ENCODE results near the gene RPLP2.
A peak's percentile ranks its signal among the peaks of the same experiment; 100 is the strongest.

RPLP2 gene

GRCh38 chr11:810040-810567, 337 bp downstream of the RPLP2 start:
- no peak for DNase-seq

DNA sequence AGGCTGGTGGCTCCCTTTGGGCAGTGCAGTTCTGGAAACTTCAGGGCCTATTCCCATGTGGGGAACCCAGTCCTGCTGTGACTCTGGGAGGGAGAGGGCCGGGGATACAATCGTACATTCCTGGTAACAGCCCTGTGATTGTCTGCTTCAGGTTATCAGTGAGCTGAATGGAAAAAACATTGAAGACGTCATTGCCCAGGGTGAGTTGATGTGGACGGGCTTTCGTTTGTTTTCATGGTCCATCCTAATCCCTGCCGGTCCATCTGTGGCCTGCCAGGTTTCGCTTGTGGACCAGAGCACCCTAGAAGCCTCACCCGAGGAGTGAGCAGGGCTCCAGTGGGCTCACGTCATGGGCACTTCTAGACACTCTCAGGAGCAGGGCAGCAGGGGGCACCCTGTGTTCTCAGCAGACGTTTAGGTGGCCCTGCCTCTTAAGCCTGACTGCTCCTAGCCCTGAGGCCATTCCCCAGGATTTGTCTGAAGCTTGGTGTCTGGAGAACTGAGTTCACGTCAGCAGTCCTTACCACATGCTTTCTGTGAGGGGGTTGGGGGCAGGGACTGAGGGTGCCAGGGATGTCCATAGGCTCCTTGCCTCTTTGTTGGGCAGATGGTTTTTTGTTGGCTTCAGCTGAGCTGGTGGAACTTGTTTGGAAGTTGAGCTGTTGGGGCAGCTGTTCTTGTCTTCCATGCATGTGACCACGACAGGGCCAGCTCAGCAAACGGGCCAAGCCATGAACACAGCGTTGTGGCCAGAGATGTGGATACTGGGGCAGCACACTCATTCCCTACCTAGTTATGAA, 1.9 kb downstream of the RPLP2 start:
- no peak for DNase-seq

DNA sequence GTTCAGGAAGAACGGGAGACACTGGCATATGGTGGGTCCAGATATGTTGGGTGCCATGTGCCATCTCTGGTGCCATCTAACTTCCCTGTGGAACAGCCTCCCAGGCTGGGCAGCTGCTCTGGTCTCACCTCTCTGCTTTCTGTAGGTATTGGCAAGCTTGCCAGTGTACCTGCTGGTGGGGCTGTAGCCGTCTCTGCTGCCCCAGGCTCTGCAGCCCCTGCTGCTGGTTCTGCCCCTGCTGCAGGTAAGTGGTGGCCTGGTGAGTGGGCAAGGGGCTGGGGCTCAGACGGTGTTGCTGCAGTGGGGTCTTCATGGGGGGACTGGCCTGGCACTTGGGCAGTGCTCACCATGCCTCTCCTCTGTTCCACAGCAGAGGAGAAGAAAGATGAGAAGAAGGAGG, 2.6 kb downstream of the RPLP2 start:
- DNase-seq, result no peak

GRCh38 chr11:813072-813455, 3.3 kb downstream of the RPLP2 start:
- no peak for DNase-seq

GRCh38 chr11:813456-814096, 3.8 kb downstream of the RPLP2 start:
- no peak for DNase-seq

GRCh38 chr11:815675-816432, 6.1 kb downstream of the RPLP2 start:
- no peak for DNase-seq

DNA sequence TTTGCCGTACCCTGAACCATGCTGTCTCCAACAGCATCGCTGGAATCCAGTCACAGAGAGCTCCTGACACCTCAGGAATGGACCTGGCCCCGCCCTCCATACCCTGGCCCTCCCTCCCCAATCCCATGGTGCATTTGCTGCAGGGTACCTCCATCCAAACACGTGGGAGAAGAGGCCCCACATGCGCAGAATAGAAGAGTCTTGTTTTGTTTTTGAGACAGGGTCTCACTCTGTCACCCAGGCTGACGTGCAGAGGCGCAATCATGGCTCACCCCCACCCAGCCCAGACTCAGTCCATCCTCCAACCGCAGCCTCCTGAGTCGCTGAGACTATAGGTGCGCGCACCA, 6.6 kb downstream of the RPLP2 start:
- no peak for DNase-seq

- no peak for DNase-seq
Measured at GRCh38 chr11:818396-819128, 8.8 kb downstream of the RPLP2 start, which contains the start of gene PNPLA2. TSS of gene PNPLA2 (plus strand) at chr11:818914. CDS start at chr11:819719, 805 bp downstream.

DNA sequence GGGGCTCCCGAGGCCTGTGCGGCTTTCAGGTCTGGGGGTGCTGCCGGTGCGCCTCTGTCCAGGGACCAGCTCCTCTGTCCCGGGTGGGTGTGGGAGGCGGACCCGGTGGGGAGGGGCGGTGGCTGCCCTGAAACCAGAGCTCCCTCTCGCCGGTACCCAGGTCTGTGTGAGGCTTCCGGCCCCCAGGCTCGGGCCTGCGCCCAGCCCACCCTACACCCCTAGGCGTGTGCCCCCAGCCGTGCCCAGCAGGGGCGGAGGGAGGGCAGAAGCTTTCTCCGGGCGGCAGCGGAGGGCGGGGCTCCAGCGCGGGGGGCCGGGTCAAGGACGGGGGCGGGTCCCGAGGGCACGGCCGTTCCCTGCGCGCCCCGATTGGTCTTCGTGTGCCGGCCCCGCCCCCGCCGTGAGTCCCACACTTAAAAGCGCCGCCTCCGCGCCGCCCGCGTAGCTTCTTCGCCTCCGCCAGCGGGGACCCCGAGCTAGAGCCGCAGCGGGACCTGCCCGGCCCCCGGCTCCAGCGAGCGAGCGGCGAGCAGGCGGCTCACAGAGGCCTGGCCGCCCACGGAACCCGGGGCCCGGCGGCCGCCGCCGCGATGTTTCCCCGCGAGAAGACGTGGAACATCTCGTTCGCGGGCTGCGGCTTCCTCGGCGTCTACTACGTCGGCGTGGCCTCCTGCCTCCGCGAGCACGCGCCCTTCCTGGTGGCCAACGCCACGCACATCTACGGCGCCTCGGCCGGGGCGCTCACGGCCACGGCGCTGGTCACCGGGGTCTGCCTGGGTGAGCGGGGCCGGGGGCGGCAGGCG, 9.6 kb downstream of the RPLP2 start:
- DNase-seq, result peak; percentile 91

- peak; percentile 97 for DNase-seq
Measured at GRCh38 chr11:819943-820649, 10.3 kb downstream of the RPLP2 start.

DNA sequence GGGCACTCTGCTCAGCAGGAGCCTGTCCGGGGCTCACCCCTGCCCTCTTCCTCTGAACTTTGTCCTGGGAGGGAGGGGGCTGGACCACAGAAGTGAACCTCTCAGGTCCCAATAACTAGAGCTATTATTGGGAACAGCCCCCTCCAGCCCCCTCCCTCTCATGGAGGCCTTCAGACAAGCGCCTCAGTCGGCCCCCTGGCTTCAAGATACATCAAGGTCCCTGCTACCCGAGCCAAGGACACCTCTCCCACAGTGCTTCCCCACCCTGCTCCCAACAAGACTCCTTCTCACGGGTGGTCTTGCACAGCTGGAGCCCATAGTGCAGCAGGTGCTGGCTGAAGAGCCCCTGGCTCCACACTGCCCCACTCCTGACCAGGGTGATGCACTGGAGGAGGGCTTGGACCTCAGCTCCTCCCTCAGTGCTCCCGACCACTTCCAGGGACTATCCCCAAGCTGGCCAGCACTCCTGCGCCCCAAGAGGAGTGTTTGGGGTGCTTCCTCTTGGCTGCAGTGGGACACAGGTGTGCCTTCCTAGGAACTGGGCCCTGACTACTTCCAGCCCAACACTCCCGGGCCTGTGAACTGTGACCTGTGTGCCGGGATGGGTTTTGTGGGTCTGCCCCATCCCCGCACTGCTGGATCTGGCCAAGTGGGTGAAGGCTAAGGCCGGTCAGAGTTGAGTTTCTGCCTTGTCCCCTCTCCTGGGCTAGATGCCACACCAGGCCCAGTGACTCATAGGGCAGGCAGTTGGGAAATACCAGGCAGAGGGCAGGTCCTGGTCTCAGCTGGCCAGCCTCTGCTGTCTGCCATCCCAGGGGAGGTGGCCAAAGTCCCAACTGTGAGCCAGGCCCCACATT, 11.1 kb downstream of the RPLP2 start:
- DNase-seq, result no peak

- no peak for DNase-seq
Measured at GRCh38 chr11:821512-822371, 12.0 kb downstream of the RPLP2 start.

DNA sequence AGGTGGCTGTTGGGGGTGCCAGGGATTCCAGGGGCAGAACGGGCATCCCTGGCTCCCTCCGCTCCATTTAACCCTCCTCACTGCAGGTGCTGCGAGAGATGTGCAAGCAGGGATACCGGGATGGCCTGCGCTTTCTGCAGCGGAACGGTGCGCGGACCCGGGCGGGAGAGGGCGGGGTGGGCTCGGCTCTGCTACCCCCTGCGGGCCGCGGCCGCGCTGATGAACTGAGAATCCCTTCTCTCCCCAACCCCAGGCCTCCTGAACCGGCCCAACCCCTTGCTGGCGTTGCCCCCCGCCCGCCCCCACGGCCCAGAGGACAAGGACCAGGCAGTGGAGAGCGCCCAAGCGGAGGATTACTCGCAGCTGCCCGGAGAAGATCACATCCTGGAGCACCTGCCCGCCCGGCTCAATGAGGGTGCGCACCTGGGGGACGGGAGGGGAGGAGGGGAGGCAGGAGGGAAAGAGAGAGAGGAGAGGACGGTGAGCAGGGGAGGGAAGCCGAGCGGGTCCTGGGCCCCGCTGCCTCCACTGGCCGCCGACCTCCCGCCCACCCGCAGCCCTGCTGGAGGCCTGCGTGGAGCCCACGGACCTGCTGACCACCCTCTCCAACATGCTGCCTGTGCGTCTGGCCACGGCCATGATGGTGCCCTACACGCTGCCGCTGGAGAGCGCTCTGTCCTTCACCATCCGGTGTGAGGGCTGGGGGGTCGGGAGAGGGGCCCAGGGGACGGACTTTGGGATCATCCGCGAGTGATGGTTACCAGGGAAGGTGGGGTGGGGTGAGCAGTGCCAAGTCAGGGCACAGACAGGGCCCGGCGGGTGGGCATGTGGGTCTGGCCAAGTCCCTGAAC, 13.9 kb downstream of the RPLP2 start:
- no peak for DNase-seq

- no peak for DNase-seq
Measured at GRCh38 chr11:824292-824880, 14.6 kb downstream of the RPLP2 start.

DNA sequence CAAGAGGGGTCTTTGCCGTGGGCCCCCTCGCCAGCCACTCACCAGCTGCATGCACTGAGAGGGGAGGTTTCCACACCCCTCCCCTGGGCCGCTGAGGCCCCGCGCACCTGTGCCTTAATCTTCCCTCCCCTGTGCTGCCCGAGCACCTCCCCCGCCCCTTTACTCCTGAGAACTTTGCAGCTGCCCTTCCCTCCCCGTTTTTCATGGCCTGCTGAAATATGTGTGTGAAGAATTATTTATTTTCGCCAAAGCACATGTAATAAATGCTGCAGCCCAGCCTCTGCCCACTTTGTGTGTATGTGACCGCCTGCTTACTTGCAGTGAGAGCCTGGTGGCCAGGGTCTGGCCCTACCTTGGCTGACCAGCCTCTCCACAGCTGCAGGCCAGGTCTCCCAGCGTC, 15.2 kb downstream of the RPLP2 start:
- DNase-seq, result no peak

DNA sequence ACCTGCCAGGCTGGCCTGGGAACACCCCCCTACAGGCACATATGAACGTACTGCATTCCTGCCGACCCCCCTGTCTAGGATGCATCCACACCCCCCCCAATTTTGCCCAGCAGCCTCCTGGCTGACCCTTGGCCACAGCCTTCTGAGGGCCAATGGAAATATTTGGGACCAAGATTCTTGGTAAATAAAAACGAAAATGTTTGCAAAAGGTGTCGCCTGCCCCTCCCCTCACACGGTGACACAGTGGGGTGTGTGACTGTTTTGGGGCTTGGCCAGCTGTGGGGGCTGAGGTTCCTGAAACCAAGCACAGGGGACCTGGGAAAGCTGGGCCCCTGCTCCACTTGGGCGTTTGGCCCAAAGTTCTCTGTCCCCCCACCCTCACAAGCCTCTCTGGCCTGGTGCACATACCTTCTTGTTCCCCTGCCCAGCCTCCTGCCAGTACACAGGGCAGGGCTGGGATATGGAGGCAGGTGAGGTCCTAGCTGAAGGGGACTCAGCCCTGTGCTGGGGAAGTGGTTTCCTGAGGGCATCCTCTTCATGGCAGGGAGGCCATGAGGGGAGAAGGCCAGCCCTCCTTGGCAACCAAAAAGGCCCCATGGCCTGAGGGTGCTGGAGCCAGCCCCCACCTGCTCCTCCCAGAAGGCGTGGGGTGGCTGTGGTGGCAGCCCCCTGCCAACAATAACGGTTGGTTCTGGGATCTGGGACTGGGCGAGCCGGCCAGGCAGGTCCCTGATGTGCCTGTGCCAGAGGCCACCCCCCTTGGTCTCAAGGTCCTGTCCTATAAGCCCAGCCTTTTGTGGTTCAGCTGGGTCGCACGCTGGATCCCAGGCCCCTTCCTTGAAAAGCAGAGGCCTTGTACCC, 15.8 kb downstream of the RPLP2 start:
- no peak for DNase-seq

- DNase-seq, result no peak
Measured at GRCh38 chr11:826227-826621, 16.5 kb downstream of the RPLP2 start.

All from activated gamma-delta T cell treated with Interleukin-2 at 50 U/mL for 16 hours (primary cell).